Upper lobe of left lung (tissue), 4 donors: ENCODE data around the gene PSMB2.

Experiments
- POLR2A ChIP-seq, 4 donors: fragments of 450-650 bp; IDR thresholded peaks; one replicate each; pipeline ENCODE4 v1.5.1; 2016 to 2017; ENCODE audit warnings: antibody characterized with exemption in 4 of 4, mild to moderate bottlenecking in 2 of 4
- TF ChIP-seq, protein P1 (sequence below), 6 experiments: fragments of 450-650 bp in 4 of 6; fragments of 200-600 bp in 2 of 6; sonication (generic) in 2 of 6; IDR thresholded peaks; one replicate each; pipeline ENCODE4 v1.5.1; 2016 to 2019; ENCODE audit warnings: antibody characterized with exemption in 6 of 6

GRCh38 chr1:35659589-35659988 is 18.3 kb upstream of the PSMB2 start:
- no peak for TF ChIP-seq POLR2A (IDR thresholded peaks at IDR 0.05)
- TF ChIP-seq, protein P1, sequence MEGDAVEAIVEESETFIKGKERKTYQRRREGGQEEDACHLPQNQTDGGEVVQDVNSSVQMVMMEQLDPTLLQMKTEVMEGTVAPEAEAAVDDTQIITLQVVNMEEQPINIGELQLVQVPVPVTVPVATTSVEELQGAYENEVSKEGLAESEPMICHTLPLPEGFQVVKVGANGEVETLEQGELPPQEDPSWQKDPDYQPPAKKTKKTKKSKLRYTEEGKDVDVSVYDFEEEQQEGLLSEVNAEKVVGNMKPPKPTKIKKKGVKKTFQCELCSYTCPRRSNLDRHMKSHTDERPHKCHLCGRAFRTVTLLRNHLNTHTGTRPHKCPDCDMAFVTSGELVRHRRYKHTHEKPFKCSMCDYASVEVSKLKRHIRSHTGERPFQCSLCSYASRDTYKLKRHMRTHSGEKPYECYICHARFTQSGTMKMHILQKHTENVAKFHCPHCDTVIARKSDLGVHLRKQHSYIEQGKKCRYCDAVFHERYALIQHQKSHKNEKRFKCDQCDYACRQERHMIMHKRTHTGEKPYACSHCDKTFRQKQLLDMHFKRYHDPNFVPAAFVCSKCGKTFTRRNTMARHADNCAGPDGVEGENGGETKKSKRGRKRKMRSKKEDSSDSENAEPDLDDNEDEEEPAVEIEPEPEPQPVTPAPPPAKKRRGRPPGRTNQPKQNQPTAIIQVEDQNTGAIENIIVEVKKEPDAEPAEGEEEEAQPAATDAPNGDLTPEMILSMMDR (IDR thresholded peaks at IDR 0.05), result no peak
